SK-N-SH (cell line): Measurements from ENCODE around the gene UGDH. TPM values are rescaled to one million over a fixed set of nuclear protein-coding genes. Genes with fewer than 3 reads are reported as not detected.

Source experiments
- CTCF ChIA-PET: fragments of 300-600, 350-600 bp; formaldehyde crosslinking; extraction: SDS; loops from one replicate; lab custom pipeline; 2021; lab: Yijun Ruan, JAX
- POLR2A ChIA-PET: fragments of 350-600 bp; sonication (Branson Sonifier 250); formaldehyde crosslinking; extraction: SDS; loops from one replicate; lab custom pipeline; 2020; ENCODE audit warnings: antibody characterized with exemption, inconsistent platforms; lab: Yijun Ruan, JAX
- DNase-seq: peaks from one replicate; pipeline ENCODE4 v3.0.0; 2012
- H2AFZ ChIP-seq: fragments of 200-600 bp; sonication (generic); 2 replicates; pipeline ENCODE4 v1.8.1; 2016; ENCODE audit warnings: antibody characterized with exemption, mild to moderate bottlenecking, low read depth
- H3F3A ChIP-seq: fragments of 200-600 bp; sonication (generic); replicated peaks from 2 replicates; pipeline ENCODE3; 2016; ENCODE audit warnings: antibody characterized with exemption, mild to moderate bottlenecking; ENCODE audit not compliant: insufficient read depth
- H3K27ac ChIP-seq, 2 experiments: fragments of 200-500 bp in 1 of 2; fragments of 200-600 bp in 1 of 2; sonication (Bioruptor generic) in 1 of 2; sonication (generic), shearing (Covaris generic) in 1 of 2; 2 replicates each; pipeline versions ENCODE4 v1.5.1 to v1.6.1; 2014 to 2016; ENCODE audit warnings: low read depth in 2 of 2, inconsistent platforms in 1 of 2, low read length in 1 of 2, mild to moderate bottlenecking in 1 of 2, mixed read lengths in 1 of 2
- H3K27me3 ChIP-seq: fragments of 200-600 bp; sonication (generic), shearing (Covaris generic); 2 replicates; pipeline ENCODE4 v1.6.1; 2016; ENCODE audit warnings: mixed run types; ENCODE audit not compliant: insufficient read depth
- H3K36me3 ChIP-seq, 2 experiments: fragments of 200-500 bp in 1 of 2; fragments of 200-600 bp in 1 of 2; sonication (Bioruptor generic) in 1 of 2; sonication (generic) in 1 of 2; replicated peaks in 1 of 2; 2 replicates each; pipeline versions ENCODE3 to v1.5.1; 2014 to 2016; ENCODE audit warnings: low read length in 1 of 2, mild to moderate bottlenecking in 1 of 2; ENCODE audit not compliant: insufficient read depth in 2 of 2, control insufficient read depth in 1 of 2
- H3K4me1 ChIP-seq, 2 experiments: fragments of 200-500 bp in 1 of 2; fragments of 200-600 bp in 1 of 2; sonication (Bioruptor generic) in 1 of 2; sonication (generic), shearing (Covaris generic) in 1 of 2; 2 replicates each; pipeline versions ENCODE4 v1.5.1 to v1.6.1; 2014 to 2016; ENCODE audit warnings: low read depth in 1 of 2, low read length in 1 of 2, mixed run types in 1 of 2; ENCODE audit not compliant: insufficient read depth in 2 of 2, control insufficient read depth in 1 of 2
- H3K4me2 ChIP-seq: fragments of 200-600 bp; sonication (generic), shearing (Covaris generic); 2 replicates; pipeline ENCODE4 v1.6.1; 2017; ENCODE audit warnings: mixed run types
- H3K4me3 ChIP-seq, 2 experiments: fragments of 200-500 bp in 1 of 2; fragments of 200-600 bp in 1 of 2; sonication (Bioruptor generic) in 1 of 2; sonication (generic), shearing (Covaris generic) in 1 of 2; 2 replicates each; pipeline versions ENCODE4 v1.5.1 to v1.8.1; 2014 to 2016; ENCODE audit warnings: low read depth in 2 of 2, inconsistent platforms in 1 of 2, low read length in 1 of 2, mild to moderate bottlenecking in 1 of 2, mixed read lengths in 1 of 2, moderate library complexity in 1 of 2
- H3K79me2 ChIP-seq: fragments of 200-600 bp; sonication (generic); 2 replicates; pipeline ENCODE4 v1.8.1; 2017; ENCODE audit warnings: mild to moderate bottlenecking; ENCODE audit not compliant: insufficient read depth
- H3K9ac ChIP-seq: fragments of 200-600 bp; sonication (generic); 2 replicates; pipeline ENCODE4 v1.6.1; 2017; ENCODE audit warnings: mixed run types
- H3K9me2 ChIP-seq: fragments of 200-600 bp; sonication (generic); 2 replicates; pipeline ENCODE4 v1.6.1; 2017; ENCODE audit warnings: mixed run types
- H3K9me3 ChIP-seq: fragments of 200-600 bp; sonication (generic); 2 replicates; pipeline ENCODE4 v1.6.1; 2017; ENCODE audit warnings: mixed run types, mild to moderate bottlenecking, moderate library complexity
- H4K20me1 ChIP-seq: fragments of 200-600 bp; sonication (generic); 2 replicates; pipeline ENCODE4 v1.6.1; 2017; ENCODE audit warnings: mild to moderate bottlenecking, mixed run types; ENCODE audit not compliant: insufficient read depth
- ELF1 ChIP-seq: IDR thresholded peaks from 2 replicates; pipeline ENCODE4 v1.4.0; 2012
- EP300 ChIP-seq, 2 experiments: IDR thresholded peaks; 2 replicates each; pipeline versions ENCODE4 v1.4.0 to v1.6.1; 2012; ENCODE audit warnings: borderline replicate concordance in 1 of 2, low read depth in 1 of 2, low read length in 1 of 2
- EZH2phosphoT487 ChIP-seq: fragments of 200-600 bp; sonication (generic); IDR thresholded peaks from 2 replicates; pipeline ENCODE4 v1.6.1; 2017; ENCODE audit warnings: low read depth, mixed run types, mild to moderate bottlenecking, antibody characterized with exemption, moderate library complexity, borderline replicate concordance
- FOXJ3 ChIP-seq: sonication (generic); formaldehyde crosslinking; IDR thresholded peaks from 2 replicates; pipeline ENCODE4 v1.5.1; 2020; ENCODE audit warnings: mild to moderate bottlenecking, missing genetic modification reagents
- FOXM1 ChIP-seq: IDR thresholded peaks from 2 replicates; pipeline ENCODE4 v1.4.0; 2012; ENCODE audit warnings: low read depth, mild to moderate bottlenecking
- GABPA ChIP-seq: IDR thresholded peaks from 2 replicates; pipeline ENCODE4 v1.4.0; 2012; ENCODE audit warnings: low read depth, mild to moderate bottlenecking
- GATA2 ChIP-seq: sonication (generic); formaldehyde crosslinking; IDR thresholded peaks from 2 replicates; pipeline ENCODE4 v1.5.0; 2020; ENCODE audit warnings: mild to moderate bottlenecking, missing genetic modification reagents
- JUND ChIP-seq: IDR thresholded peaks from 2 replicates; pipeline ENCODE4 v1.4.0; 2012
- MEF2A ChIP-seq: IDR thresholded peaks from 2 replicates; pipeline ENCODE4 v1.4.0; 2012; ENCODE audit warnings: low read depth, borderline replicate concordance
- MXI1 ChIP-seq: IDR thresholded peaks from 2 replicates; pipeline ENCODE4 v1.6.1; 2012; ENCODE audit warnings: mild to moderate bottlenecking, low read depth, low read length, improper control_type of control experiment
- NRF1 ChIP-seq: IDR thresholded peaks from 2 replicates; pipeline ENCODE4 v1.6.1; 2012; ENCODE audit warnings: low read depth, mild to moderate bottlenecking, low read length
- RAD21 ChIP-seq: IDR thresholded peaks from 2 replicates; pipeline ENCODE4 v1.6.1; 2012; ENCODE audit warnings: mild to moderate bottlenecking, low read length
- RCOR1 ChIP-seq: fragments of 150-350 bp; IDR thresholded peaks from 2 replicates; pipeline ENCODE4 v1.6.1; 2017; ENCODE audit warnings: antibody characterized with exemption, low read length
- RFX5 ChIP-seq: IDR thresholded peaks from 2 replicates; pipeline ENCODE4 v1.6.1; 2012; ENCODE audit warnings: mild to moderate bottlenecking, improper control_type of control experiment, low read length
- SIN3A ChIP-seq: IDR thresholded peaks from 2 replicates; pipeline ENCODE4 v1.6.1; 2012; ENCODE audit warnings: low read depth, mild to moderate bottlenecking, low read length, moderate library complexity, borderline replicate concordance
- SMC3 ChIP-seq: IDR thresholded peaks from 2 replicates; pipeline ENCODE4 v1.6.1; 2012; ENCODE audit warnings: low read depth, low read length, improper control_type of control experiment
- TAF1 ChIP-seq: IDR thresholded peaks from 2 replicates; pipeline ENCODE4 v1.6.1; 2012; ENCODE audit warnings: low read depth, mild to moderate bottlenecking, low read length, moderate library complexity, borderline replicate concordance
- USF2 ChIP-seq: fragments of 150-350 bp; IDR thresholded peaks from 2 replicates; pipeline ENCODE4 v1.6.1; 2017; ENCODE audit warnings: antibody characterized with exemption, low read length, low read depth, borderline replicate concordance
- YY1 ChIP-seq: IDR thresholded peaks from 2 replicates; pipeline ENCODE4 v1.4.0; 2012; ENCODE audit warnings: low read depth, mild to moderate bottlenecking
- WGBS: methylation state at CpG from one replicate; pipeline ENCODE4 v1.1.6; 2017; ENCODE audit warnings: low lambda C conversion rate; 5-methylcytosine and 5-hydroxymethylcytosine counted together
- polyA plus RNA-seq, 3 experiments: library from polyadenylated mRNA; depleted of rRNA; stranded (reverse); fragments of >200 nt; gene quantifications; 2 replicates each; pipeline ENCODE4 v1.2.3, GENCODE V29; 2012
- TF ChIP-seq, protein P1 (sequence below): IDR thresholded peaks from 2 replicates; pipeline ENCODE4 v1.4.0; 2012; ENCODE audit warnings: low read depth, borderline replicate concordance
- TF ChIP-seq, protein P2 (sequence below): IDR thresholded peaks from 2 replicates; pipeline ENCODE4 v1.6.1; 2012; ENCODE audit warnings: mild to moderate bottlenecking, low read depth, low read length, moderate library complexity

UGDH gene
- polyA plus RNA-seq, 1 of the 3 experiments (the other 2 are of a cell fraction) = 41.6 TPM

DNA sequence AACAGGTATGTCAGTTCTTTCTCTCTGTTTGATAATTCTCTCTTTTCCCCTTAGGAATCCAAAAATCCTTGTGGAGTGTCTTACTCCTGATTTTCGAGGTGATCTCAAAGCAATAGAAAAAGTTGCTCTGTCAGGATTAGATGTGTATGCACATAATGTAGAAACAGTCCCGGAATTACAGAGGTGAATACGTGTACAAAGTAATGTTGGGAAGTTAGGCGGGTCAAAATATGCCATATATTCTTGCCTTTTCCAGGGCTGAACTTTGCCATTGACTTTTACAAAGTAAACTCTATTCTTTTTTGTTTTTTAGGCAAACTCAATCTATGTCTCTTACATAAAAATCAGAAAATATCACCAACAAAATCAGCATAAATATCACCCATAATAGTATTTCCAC is 59.8 kb downstream of the UGDH start:
- no peak for TF ChIP-seq RAD21
- no peak for TF ChIP-seq FOXJ3 (CRISPR knock-in tag)
- TF ChIP-seq USF2 = no peak
- TF ChIP-seq EP300 (IDR thresholded peaks at IDR 0.05; ENCODE audit: borderline replicate concordance in 1 of 2, low read depth in 1 of 2, low read length in 1 of 2) = no peak
- no peak for TF ChIP-seq TAF1
- TF ChIP-seq MXI1 = no peak
- H3K4me2 ChIP-seq = no peak overlapping the region
- H3K36me3 ChIP-seq = peaks cover 16 to 38% of the 10 kb centered on the region in 2 experiments
- ChIA-PET POLR2A (no interaction called here), CTCF (interaction anchor here (1.3 kb wide), 1 partner anchor 59 kb away, joined by 3 read pairs; no protein-coding TSS in a partner anchor)
- peaks cover 5% of the 10 kb centered on the region in 2 experiments; a peak in 2 of 4 replicates for H3K4me1 ChIP-seq
- H3F3A ChIP-seq = peaks cover 16% of the 10 kb centered on the region
- H3K27ac ChIP-seq = no peak overlapping the region
- 82% methylated on average over 4 of the region's 4 CpGs for WGBS
- DNase-seq = no peak
- no peak overlapping the region for H2AFZ ChIP-seq
- H3K9me3 ChIP-seq = no peaks in the 10 kb centered on the region
- H3K27me3 ChIP-seq = no peaks in the 10 kb centered on the region
- H3K4me3 ChIP-seq = no peak overlapping the region
- no peaks in the 10 kb centered on the region for H3K9me2 ChIP-seq
- H3K79me2 ChIP-seq = no peaks in the 10 kb centered on the region
- H4K20me1 ChIP-seq = no peaks in the 10 kb centered on the region
- no peak overlapping the region for H3K9ac ChIP-seq

DNA sequence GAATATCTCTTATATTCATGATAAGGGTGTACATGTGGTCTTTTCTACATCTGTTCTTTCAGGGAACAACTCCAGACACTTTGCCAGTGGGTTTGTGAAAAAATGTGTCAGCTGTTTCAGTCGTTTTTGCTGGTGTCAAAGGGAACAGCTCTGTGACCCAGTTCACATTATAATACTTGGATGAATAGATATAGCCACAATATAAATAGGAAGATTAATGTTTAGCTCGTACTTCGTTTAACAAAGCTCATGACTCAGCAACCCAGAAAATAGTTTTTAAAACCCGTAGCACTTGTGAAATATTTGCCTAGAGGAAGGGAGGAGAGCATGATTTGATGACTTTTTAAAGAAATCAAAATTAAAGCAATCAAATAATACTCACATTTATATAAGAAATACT is 60.5 kb downstream of the UGDH start:
- H3K27ac ChIP-seq = no peak overlapping the region
- H3F3A ChIP-seq = peaks cover 16% of the 10 kb centered on the region
- H3K9me3 ChIP-seq = no peaks in the 10 kb centered on the region
- H3K4me1 ChIP-seq = peaks cover 5% of the 10 kb centered on the region in 2 experiments; a peak in 2 of 4 replicates
- H3K27me3 ChIP-seq = no peaks in the 10 kb centered on the region
- H3K36me3 ChIP-seq = peaks cover 13 to 36% of the 10 kb centered on the region in 2 experiments
- CTCF ChIA-PET = interaction anchor here (0.6 to 1.6 kb wide), 5 partner anchors 11 to 859 kb away, joined by 3 to 7 read pairs (median 3); no protein-coding TSS in a partner anchor
- TF ChIP-seq, protein P1, sequence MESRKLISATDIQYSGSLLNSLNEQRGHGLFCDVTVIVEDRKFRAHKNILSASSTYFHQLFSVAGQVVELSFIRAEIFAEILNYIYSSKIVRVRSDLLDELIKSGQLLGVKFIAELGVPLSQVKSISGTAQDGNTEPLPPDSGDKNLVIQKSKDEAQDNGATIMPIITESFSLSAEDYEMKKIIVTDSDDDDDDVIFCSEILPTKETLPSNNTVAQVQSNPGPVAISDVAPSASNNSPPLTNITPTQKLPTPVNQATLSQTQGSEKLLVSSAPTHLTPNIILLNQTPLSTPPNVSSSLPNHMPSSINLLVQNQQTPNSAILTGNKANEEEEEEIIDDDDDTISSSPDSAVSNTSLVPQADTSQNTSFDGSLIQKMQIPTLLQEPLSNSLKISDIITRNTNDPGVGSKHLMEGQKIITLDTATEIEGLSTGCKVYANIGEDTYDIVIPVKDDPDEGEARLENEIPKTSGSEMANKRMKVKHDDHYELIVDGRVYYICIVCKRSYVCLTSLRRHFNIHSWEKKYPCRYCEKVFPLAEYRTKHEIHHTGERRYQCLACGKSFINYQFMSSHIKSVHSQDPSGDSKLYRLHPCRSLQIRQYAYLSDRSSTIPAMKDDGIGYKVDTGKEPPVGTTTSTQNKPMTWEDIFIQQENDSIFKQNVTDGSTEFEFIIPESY = no peak
- TF ChIP-seq EZH2phosphoT487 (no peak), FOXM1 (no peak), SIN3A (no peak), ELF1 (no peak), JUND (no peak), RCOR1 (no peak), MXI1 (no peak), GABPA (no peak), YY1 (no peak), RFX5 (no peak), NRF1 (no peak), SMC3 (no peak), MEF2A (no peak), GATA2 (CRISPR knock-in tag) (no peak)
- TF ChIP-seq, protein P2, sequence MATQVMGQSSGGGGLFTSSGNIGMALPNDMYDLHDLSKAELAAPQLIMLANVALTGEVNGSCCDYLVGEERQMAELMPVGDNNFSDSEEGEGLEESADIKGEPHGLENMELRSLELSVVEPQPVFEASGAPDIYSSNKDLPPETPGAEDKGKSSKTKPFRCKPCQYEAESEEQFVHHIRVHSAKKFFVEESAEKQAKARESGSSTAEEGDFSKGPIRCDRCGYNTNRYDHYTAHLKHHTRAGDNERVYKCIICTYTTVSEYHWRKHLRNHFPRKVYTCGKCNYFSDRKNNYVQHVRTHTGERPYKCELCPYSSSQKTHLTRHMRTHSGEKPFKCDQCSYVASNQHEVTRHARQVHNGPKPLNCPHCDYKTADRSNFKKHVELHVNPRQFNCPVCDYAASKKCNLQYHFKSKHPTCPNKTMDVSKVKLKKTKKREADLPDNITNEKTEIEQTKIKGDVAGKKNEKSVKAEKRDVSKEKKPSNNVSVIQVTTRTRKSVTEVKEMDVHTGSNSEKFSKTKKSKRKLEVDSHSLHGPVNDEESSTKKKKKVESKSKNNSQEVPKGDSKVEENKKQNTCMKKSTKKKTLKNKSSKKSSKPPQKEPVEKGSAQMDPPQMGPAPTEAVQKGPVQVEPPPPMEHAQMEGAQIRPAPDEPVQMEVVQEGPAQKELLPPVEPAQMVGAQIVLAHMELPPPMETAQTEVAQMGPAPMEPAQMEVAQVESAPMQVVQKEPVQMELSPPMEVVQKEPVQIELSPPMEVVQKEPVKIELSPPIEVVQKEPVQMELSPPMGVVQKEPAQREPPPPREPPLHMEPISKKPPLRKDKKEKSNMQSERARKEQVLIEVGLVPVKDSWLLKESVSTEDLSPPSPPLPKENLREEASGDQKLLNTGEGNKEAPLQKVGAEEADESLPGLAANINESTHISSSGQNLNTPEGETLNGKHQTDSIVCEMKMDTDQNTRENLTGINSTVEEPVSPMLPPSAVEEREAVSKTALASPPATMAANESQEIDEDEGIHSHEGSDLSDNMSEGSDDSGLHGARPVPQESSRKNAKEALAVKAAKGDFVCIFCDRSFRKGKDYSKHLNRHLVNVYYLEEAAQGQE = no peak
- H3K4me2 ChIP-seq = no peak overlapping the region
- H3K9me2 ChIP-seq = no peaks in the 10 kb centered on the region
- no peak overlapping the region for H3K9ac ChIP-seq
- H3K79me2 ChIP-seq = no peaks in the 10 kb centered on the region
- H3K4me3 ChIP-seq = no peak overlapping the region
- WGBS = 71% methylated on average over 4 of the region's 4 CpGs
- POLR2A ChIA-PET = interaction anchor here (1.7 kb wide), 1 partner anchor 59 kb away, joined by 4 read pairs; no protein-coding TSS in a partner anchor
- no peak overlapping the region for H2AFZ ChIP-seq
- DNase-seq = no peak
- no peaks in the 10 kb centered on the region for H4K20me1 ChIP-seq
